Activated naive CD4-positive, alpha-beta T cell treated with anti-CD3 and anti-CD28 coated beads, Interleukin-2, amount 50 U/mL, for 72 hours (primary cell): ENCODE measurements around the gene NIPBL. TPM values are rescaled to one million over a fixed set of nuclear protein-coding genes. Genes with fewer than 3 reads are reported as not detected.
"Not testable (repeated sequence)": the region's sequence is repeated elsewhere in the genome, so short reads cannot be mapped to it uniquely, and the experiment has no call there.

Source experiments
- ATAC-seq, 2 donors: fragments of 150-1000 bp; cut with Tn5 transposase; 2 replicates each; pipeline ENCODE4 v1.10.0; 2021; ENCODE audit warnings: mild to moderate bottlenecking in 2 of 2, moderate library complexity in 2 of 2
- DNase-seq, 2 donors: peaks; one replicate each; pipeline ENCODE4 v3.0.0; 2021 to 2022; ENCODE audit warnings: low spot score in 2 of 2
- H3K27ac Mint-ChIP-seq, 2 donors: one replicate each; pipeline ENCODE4 v1.8.0; 2022; ENCODE audit warnings: mild to moderate bottlenecking in 2 of 2, mixed read lengths in 2 of 2
- H3K36me3 Mint-ChIP-seq, 2 donors: one replicate each; pipeline ENCODE4 v1.8.0; 2022; ENCODE audit warnings: mixed read lengths in 2 of 2
- H3K9me3 Mint-ChIP-seq, 2 donors: one replicate each; pipeline ENCODE4 v1.8.0; 2022; ENCODE audit warnings: mixed read lengths in 2 of 2
- total RNA-seq, 2 donors: library from RNA; stranded (reverse); gene quantifications; one replicate each; pipeline ENCODE4 v1.2.3, GENCODE V29; 2022

Gene NIPBL
- total RNA-seq, 2 donors from 2014 or later, result 46.5 to 65.8 TPM

DNA sequence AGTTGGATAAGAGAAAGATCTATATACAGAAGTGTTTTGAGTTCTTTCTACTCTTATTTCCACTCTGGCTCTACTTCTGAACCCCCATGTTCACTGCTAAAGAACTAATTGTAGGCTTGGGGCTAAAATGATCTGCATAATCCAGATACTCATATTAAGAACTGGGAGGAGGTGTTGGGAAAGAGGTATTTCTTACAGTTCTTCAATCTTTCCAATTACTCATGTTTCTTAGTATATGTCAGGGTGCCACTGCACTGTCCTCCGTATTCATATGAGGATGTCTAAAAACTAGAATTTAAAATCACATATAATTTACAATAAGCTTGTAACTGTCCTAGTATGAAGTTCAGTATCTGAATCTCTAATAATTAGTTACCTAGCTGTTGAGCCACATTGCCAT, 12.7 kb downstream of the NIPBL start:
- Mint-ChIP-seq H3K36me3 (peaks cover 8 to 20% of the 10 kb centered on the region in 2 donors), H3K27ac (peak overlapping the region in 1 of 2 donors; percentile 56), H3K9me3 (peaks cover 9 to 10% of the 10 kb centered on the region in 2 donors)
- DNase-seq (no peak), ATAC-seq (peak; percentile 99)

DNA sequence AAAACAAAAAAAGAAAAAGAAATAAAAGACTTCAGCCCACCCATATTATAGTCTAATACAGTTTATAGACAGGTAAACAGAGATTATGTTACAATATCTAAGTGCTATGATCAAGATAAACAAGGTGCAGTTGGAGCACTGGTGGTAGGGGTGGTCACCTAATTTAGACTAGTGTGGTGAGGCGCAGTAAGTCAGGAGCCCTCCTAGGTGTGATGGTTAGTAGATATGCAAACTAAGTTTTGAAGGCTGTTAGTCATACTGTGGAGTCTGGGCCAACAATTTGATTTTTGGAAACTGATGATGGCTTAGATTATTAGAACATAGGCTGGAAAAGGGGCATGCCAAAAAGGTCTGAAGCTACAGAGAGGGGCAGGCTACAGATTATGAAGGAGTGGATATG, 14.7 kb downstream of the NIPBL start:
- no peak for ATAC-seq
- Mint-ChIP-seq H3K9me3 (peaks cover 9 to 10% of the 10 kb centered on the region in 2 donors), H3K36me3 (peaks cover 8 to 13% of the 10 kb centered on the region in 2 donors), H3K27ac (peak overlapping the region in 1 of 2 donors; percentile 51)
- no peak for DNase-seq

DNA sequence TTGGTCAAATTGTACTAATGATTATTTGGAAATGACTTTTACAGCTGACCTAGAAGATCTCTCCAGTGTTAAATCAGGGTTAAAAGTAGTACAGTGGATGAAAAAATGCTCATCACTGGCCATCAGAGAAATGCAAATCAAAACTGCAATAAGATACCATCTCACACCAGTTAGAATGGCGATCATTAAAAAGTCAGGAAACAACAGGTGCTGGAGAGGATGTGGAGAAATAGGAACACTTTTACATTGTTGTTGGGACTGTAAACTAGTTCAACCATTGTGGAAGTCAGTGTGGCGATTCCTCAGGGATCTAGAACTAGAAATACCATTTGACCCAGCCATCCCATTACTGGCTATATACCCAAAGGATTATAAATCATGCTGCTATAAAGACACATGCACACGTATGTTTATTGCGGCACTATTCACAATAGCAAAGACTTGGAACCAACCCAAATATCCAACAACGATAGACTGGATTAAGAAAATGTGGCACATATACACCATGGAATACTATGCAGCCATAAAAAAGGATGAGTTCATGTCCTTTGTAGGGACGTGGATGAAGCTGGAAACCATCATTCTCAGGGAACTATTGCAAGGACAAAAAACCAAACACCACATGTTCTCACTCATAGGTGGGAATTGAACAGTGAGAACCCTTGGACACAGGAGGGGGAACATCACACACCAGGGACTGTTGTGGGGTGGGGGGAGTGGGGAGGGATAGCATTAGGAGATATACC, 15.7 kb downstream of the NIPBL start:
- H3K36me3 Mint-ChIP-seq, result peaks cover 8 to 13% of the 10 kb centered on the region in 2 donors
- not testable (repeated sequence) for H3K9me3 Mint-ChIP-seq, H3K27ac Mint-ChIP-seq, ATAC-seq, DNase-seq

DNA sequence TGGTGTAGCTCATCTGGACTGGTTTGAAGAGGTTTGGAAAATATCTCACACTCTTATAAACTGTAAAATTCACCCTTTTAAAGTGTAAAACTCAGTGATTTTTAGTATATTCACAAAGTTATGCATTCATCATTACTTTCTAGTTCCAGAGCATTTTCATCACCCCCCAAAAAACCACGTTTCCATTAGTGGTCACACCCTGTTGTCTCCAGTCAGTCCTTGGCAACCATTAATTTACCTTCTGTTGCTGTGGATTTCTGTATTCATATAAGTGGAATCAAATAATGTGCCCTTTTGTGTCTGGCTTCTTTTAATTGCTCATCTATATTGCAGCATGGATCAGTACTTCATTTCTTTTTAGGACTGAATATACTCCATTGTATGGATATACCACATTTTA, 18.4 kb downstream of the NIPBL start:
- Mint-ChIP-seq H3K27ac (peak overlapping the region in 1 of 2 donors; percentile 3), H3K9me3 (peaks cover 9 to 10% of the 10 kb centered on the region in 2 donors), H3K36me3 (peaks cover 8 to 13% of the 10 kb centered on the region in 2 donors)
- DNase-seq (no peak), ATAC-seq (peak in 1 of 2 donors; percentile 38)

DNA sequence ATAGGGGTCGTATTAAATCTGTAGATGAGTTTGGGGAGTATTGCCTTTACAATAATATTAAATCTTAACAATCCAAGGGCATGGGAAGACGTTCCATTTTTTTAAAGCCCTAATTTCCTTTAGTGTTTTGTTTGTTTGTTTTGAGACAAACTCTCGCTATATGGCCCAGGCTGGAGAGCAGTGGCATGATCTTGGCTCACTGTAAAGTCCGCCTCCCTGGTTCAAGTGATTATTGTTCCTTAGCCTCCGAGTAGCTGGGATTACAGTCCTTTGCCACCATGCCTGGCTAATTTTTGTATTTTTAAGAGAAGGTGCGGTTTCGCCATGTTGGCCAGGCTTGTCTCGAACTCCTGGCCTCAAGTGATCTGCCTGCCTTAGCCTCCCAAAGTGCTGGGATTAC, 19.9 kb downstream of the NIPBL start:
- no peak for DNase-seq
- Mint-ChIP-seq H3K36me3 (peaks cover 6 to 15% of the 10 kb centered on the region in 2 donors), H3K27ac (no peak overlapping the region), H3K9me3 (peaks cover 12% of the 10 kb centered on the region in 2 donors)
- no peak for ATAC-seq

DNA sequence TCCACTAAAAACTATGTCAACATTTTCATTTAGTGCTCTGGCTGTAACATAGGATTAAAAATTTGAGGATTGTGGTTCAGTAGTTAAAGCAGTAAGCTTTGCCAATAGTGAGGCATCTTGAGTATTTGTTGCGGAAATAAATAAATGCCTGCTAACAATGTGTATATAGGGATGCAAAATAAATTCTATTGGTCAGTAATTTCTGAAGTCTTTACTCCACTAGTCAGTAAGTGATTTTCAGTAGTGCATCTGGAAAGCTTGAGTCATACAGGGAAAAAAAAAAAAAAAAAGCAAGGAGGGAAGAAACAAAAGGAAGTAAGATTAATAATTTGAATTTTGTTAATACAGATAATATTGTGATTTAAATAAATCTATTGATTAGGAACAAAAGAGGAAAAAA, 21.0 kb downstream of the NIPBL start:
- DNase-seq, result no peak
- Mint-ChIP-seq H3K27ac (no peak overlapping the region), H3K36me3 (peaks cover 0 to 17% of the 10 kb centered on the region in 2 donors), H3K9me3 (peaks cover 5 to 14% of the 10 kb centered on the region in 2 donors)
- ATAC-seq, result no peak

DNA sequence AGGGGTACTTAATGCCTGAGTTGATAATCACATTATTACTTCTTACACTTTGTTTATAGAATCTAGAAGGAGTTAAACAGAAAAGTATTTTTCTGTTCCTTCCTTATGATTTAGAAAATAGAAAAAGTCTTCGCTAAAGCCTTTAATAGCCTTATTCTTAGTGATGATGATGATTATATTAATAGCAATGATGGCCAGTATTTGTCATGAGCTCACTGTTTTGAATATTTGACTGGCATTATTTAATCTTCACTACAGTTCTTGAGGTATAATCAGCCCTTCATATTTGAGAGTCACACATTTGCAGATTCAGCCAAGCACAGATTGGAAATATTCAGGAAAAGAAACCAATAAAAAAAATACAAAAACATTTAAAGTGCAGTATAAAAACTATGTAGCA, 23.3 kb downstream of the NIPBL start:
- H3K9me3 Mint-ChIP-seq, result peaks cover 5 to 19% of the 10 kb centered on the region in 2 donors
- peaks cover 0 to 24% of the 10 kb centered on the region in 2 donors for H3K36me3 Mint-ChIP-seq
- DNase-seq, result no peak
- no peak overlapping the region for H3K27ac Mint-ChIP-seq
- ATAC-seq, result no peak

DNA sequence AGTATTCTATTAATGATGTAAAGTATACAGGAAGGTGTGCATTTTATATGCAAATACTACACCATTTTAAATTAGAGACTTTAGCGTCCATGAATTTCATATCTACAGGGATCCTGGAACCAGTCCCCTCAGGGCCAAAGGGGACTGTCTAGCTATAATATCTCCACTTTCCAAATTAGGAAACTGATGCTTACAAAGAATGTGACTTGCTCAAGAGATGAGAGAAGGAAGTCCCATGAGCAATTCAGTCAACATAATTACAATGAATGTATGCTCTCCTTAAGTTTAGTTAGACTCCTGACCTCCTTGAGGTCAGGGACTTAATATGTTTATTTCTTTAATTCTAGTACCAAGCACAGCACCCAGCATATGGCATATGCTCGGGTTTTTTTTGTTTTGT, 23.7 kb downstream of the NIPBL start:
- ATAC-seq, result no peak
- peaks cover 5 to 22% of the 10 kb centered on the region in 2 donors for H3K9me3 Mint-ChIP-seq
- no peak for DNase-seq
- H3K27ac Mint-ChIP-seq, result no peak overlapping the region
- peaks cover 0 to 28% of the 10 kb centered on the region in 2 donors for H3K36me3 Mint-ChIP-seq

DNA sequence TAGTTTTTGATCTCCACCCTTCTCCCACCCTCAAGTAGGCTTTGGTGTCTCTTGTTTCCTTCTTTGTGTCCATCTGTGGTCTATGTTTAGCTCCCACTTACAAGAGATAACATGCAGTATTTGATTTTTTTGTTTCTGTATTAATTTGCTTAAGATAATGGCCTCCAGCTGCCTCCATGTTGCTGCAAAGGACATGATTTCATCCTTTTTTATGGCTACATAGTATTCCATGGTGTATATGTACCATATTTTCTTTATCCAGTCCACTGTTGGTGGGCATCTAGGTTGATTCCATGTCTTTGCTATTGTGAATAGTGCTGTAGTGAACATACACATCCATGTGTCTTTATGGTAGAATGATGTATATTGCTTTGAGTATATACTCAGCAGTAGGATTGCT, 24.5 kb downstream of the NIPBL start:
- not testable (repeated sequence) for H3K27ac Mint-ChIP-seq, ATAC-seq, DNase-seq
- H3K36me3 Mint-ChIP-seq, result peaks cover 0 to 28% of the 10 kb centered on the region in 2 donors
- peaks cover 5 to 22% of the 10 kb centered on the region in 2 donors for H3K9me3 Mint-ChIP-seq

DNA sequence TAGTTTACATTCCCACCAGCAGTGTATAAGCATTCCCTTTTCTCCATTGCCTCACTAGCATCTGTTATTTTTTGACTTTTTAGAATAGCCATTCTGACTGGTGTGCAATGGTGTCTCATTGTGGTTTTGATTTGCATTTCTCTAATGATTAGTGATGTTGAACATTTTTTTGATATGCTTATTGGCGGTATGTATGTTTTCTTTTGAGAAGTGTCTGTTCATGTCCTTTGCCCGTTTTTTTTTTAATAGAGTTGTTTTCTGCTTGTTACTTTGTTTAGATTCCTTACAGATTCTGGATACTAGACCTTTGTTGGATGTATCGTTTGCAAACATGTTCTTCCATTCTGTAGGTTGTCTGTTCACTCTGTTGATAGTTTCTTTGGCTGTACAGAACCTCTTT, 25.3 kb downstream of the NIPBL start:
- Mint-ChIP-seq H3K36me3 (peaks cover 0 to 28% of the 10 kb centered on the region in 2 donors), H3K9me3 (peaks cover 5 to 22% of the 10 kb centered on the region in 2 donors)
- no peak for DNase-seq

DNA sequence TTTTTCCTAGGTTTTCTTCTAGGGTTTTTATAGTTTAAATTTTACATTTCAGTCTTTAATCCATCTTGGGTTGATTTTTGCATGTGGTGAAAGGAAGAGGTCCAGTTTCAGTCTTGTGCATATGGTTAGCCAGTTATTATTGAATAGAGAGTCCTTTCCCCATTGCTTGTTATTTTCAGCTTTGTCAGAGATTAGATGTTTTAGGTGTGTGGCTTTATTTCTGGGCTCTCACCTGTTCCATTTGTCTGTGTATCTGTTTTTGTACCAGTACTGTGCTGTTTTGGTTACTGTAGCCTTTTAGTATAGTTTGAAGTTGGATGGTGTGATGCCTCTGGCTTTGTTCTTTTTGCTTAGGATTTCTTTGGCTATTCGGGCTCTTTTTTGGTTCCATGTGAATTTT, 25.8 kb downstream of the NIPBL start:
- Mint-ChIP-seq H3K9me3 (peaks cover 5 to 22% of the 10 kb centered on the region in 2 donors), H3K27ac (no peak overlapping the region), H3K36me3 (peaks cover 0 to 28% of the 10 kb centered on the region in 2 donors)
- no peak for DNase-seq
- ATAC-seq, result no peak

More for the DNA sequence above, 25.3 kb downstream of the NIPBL start:
- no peak for ATAC-seq
- H3K27ac Mint-ChIP-seq, result no peak overlapping the region

DNA sequence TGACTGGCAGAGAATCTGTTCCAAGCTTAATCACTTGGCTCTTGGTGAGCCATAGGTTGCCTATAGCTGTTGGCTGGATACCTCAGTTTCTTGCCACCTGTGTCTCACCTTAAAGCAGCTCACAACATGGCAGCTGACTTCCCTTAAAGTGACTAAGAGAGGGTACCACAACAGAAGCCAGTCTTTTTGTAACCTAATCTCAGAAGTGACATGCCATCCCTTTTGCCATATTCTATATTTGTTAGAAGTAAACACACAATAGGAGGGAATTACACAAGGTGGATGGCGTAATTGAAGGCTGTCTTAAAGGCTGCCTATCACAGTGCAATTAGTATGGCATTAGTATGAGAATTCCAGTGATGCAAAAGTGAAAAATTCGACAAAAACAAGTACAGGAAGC, 28.1 kb downstream of the NIPBL start:
- Mint-ChIP-seq H3K9me3 (peaks cover 5 to 22% of the 10 kb centered on the region in 2 donors), H3K27ac (no peak overlapping the region), H3K36me3 (peaks cover 0 to 28% of the 10 kb centered on the region in 2 donors)
- ATAC-seq, result peak; percentile 31 to 34
- no peak for DNase-seq

DNA sequence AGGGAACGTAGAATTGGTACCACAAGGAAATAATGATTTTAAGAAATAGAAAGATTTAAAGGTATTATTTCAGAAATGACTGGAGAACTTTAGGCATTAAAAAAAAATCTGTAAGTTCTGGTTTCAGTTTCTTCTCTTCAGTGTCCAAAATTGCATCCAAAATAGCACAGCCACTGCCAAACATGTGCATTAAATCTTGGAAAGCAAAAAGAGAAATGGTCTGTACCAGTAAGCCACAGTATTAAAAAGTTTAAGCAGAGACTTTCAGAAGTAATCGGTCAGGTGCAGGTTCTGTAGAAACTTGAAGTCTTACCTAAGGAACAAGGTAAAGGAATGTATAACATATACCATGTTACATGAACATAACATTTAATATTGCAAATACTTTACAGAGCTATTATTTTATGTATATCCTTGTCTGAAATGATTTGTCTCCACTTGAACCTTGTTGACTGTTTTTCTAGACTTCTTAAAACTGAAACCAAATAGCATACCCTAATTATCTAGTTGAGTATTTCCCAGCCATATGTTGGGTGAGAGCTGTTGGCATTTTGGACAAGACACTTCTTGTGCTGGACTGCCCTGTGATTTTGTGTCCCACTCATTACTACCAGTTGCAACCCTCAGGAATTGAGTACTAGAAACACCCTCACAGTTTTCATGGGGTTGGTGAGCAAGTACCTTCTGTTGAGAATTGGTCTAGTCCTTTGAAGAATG, 32.1 kb downstream of the NIPBL start:
- peaks cover 0 to 8% of the 10 kb centered on the region in 2 donors for H3K36me3 Mint-ChIP-seq
- ATAC-seq, result no peak

DNA sequence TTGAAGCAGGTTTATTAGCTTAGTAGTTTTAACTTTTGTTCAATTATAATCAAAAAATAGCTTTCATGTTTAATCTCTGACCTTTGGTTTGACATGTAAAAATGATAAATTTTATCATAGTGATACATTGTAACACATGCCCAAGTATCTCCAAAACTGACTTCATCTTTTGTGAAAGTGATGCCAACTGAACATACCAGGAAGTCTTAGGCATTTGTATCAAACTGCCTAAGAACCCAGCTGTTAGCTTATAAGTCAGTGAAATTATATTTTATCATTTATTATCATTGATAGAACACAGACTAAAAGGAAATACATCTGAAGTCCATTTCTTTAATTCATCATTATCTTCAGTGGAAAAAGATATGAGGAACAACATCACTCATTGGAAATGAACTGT, 39.1 kb downstream of the NIPBL start:
- Mint-ChIP-seq H3K9me3 (no peaks in the 10 kb centered on the region), H3K36me3 (peaks cover 0 to 12% of the 10 kb centered on the region in 2 donors), H3K27ac (no peak overlapping the region)
- ATAC-seq, result no peak
- no peak for DNase-seq

More for the DNA sequence above, 32.1 kb downstream of the NIPBL start:
- peaks cover 0 to 6% of the 10 kb centered on the region in 2 donors for H3K9me3 Mint-ChIP-seq
- DNase-seq, result no peak
- no peak overlapping the region for H3K27ac Mint-ChIP-seq

DNA sequence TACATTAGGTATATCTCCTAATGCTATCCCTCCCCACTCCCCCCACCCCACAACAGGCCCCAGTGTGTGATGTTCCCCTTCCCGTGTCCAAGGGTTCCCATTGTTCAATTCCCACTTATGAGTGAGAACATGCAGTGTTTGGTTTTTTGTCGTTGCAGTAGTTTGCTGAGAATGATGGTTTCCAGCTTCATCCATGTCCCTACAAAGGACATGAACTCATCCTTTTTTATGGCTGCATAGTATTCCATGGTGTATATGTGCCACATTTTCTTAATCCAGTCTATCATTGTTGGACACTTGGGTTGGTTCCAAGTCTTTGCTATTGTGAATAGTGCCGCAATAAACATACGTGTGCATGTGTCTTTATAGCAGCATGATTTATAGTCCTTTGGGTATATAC, 40.0 kb downstream of the NIPBL start:
- ATAC-seq, H3K9me3 Mint-ChIP-seq, DNase-seq, H3K27ac Mint-ChIP-seq: not testable (repeated sequence)
- H3K36me3 Mint-ChIP-seq, result peaks cover 0 to 12% of the 10 kb centered on the region in 2 donors

DNA sequence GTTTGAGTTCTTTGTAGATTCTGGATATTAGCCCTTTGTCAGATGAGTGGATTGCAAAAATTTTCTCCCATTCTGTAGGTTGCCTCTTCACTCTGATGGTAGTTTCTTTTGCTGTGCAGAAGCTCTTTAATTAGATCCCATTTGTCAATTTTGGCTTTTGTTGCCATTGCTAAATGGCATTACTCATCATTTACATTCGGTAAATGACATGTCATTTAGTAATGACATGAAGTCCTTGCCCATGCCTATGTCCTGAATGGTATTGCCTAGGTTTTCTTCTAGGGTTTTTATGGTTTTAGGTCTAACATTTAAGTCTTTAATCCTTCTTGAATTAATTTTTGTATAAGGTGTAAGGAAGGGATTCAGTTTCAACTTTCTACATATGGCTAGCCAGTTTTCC, 40.8 kb downstream of the NIPBL start:
- not testable (repeated sequence) for DNase-seq, H3K27ac Mint-ChIP-seq, ATAC-seq, H3K9me3 Mint-ChIP-seq
- peaks cover 0 to 12% of the 10 kb centered on the region in 2 donors for H3K36me3 Mint-ChIP-seq

DNA sequence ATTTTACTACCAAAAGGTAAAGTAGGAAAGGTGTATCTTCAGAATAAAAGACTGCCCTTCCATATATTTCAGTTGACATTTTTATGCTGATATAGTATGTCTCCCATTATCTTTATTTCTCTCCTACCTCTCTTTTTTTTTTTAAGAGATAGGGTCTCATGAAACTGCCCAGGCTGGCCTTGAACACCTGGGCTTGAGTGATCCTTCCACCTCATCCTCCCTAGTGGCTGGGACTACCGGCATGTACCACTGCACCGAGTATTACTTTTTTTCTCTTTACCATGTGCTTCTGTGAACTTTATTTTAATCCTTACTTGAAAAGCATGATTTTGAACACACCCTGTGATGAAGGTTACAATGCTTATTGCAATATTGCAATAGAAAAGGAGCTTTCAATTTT, 42.7 kb downstream of the NIPBL start:
- no peaks in the 10 kb centered on the region for H3K9me3 Mint-ChIP-seq
- no peak for ATAC-seq
- DNase-seq, result no peak
- H3K36me3 Mint-ChIP-seq, result peaks cover 0 to 12% of the 10 kb centered on the region in 2 donors
- no peak overlapping the region for H3K27ac Mint-ChIP-seq
